Gastrocnemius medialis (tissue), 4 donors: ENCODE results near the gene AFF3.

Experiments
- POLR2A ChIP-seq, 2 donors: fragments of 450-650 bp; IDR thresholded peaks; one replicate each; pipeline ENCODE4 v1.6.1; 2017; ENCODE audit warnings: antibody characterized with exemption in 2 of 2, mild to moderate bottlenecking in 2 of 2, moderate library complexity in 2 of 2
- TF ChIP-seq, protein P1 (sequence below), 5 experiments: fragments of 450-650 bp in 3 of 5; fragments of 200-600 bp in 2 of 5; sonication (generic) in 2 of 5; IDR thresholded peaks in 4 of 5; conservative IDR thresholded peaks in 1 of 5; 1 replicate in 4 of 5; 2 replicates in 1 of 5; pipeline ENCODE4 v1.5.1; 2016 to 2019; ENCODE audit warnings: antibody characterized with exemption in 5 of 5, mild to moderate bottlenecking in 3 of 5, moderate library complexity in 3 of 5

- TF ChIP-seq, protein P1, sequence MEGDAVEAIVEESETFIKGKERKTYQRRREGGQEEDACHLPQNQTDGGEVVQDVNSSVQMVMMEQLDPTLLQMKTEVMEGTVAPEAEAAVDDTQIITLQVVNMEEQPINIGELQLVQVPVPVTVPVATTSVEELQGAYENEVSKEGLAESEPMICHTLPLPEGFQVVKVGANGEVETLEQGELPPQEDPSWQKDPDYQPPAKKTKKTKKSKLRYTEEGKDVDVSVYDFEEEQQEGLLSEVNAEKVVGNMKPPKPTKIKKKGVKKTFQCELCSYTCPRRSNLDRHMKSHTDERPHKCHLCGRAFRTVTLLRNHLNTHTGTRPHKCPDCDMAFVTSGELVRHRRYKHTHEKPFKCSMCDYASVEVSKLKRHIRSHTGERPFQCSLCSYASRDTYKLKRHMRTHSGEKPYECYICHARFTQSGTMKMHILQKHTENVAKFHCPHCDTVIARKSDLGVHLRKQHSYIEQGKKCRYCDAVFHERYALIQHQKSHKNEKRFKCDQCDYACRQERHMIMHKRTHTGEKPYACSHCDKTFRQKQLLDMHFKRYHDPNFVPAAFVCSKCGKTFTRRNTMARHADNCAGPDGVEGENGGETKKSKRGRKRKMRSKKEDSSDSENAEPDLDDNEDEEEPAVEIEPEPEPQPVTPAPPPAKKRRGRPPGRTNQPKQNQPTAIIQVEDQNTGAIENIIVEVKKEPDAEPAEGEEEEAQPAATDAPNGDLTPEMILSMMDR (IDR thresholded peaks at IDR 0.05 in 4 of 5, conservative IDR thresholded peaks at IDR 0.05 in 1 of 5), result no peak
- TF ChIP-seq POLR2A (IDR thresholded peaks at IDR 0.05), result no peak
Measured at GRCh38 chr2:99824758-99825157, 317.6 kb downstream of the AFF3 start.
